Gastroesophageal sphincter (tissue), 3 donors: ENCODE data around the gene PISD.

Source experiments
- CTCF ChIP-seq, 4 experiments: fragments of 200-600 bp in 2 of 4; fragments of 450-650 bp in 2 of 4; sonication (generic) in 1 of 4; IDR thresholded peaks; one replicate each; pipeline ENCODE4 v1.5.1; 2017 to 2019; ENCODE audit warnings: antibody characterized with exemption in 4 of 4, mild to moderate bottlenecking in 2 of 4, moderate library complexity in 2 of 4
- POLR2A ChIP-seq, 2 donors: fragments of 450-650 bp; IDR thresholded peaks; one replicate each; pipeline ENCODE4 v1.6.1; 2017; ENCODE audit warnings: antibody characterized with exemption in 2 of 2, mild to moderate bottlenecking in 2 of 2, moderate library complexity in 1 of 2
- POLR2AphosphoS5 ChIP-seq: sonication (generic); formaldehyde crosslinking; IDR thresholded peaks from one replicate; pipeline ENCODE4 v1.6.1; 2017; ENCODE audit warnings: antibody characterized with exemption

GRCh38 chr22:31635638-31636306, 26.2 kb downstream of the PISD start:
- TF ChIP-seq CTCF (IDR thresholded peaks at IDR 0.05) (no peak), POLR2A (IDR thresholded peaks at IDR 0.05) (no peak), POLR2AphosphoS5 (no peak)
